Fibroblast of lung (primary cell): Measurements from ENCODE around the gene HTRA3. TPM values are rescaled to one million over a fixed set of nuclear protein-coding genes. Genes with fewer than 3 reads are reported as not detected.

ENCODE experiments used
- DNase-seq, 2 donors: peaks; one replicate each; pipeline versions ENCODE4 v3.0.0 to v3.0.0-alpha.2; 2010; ENCODE audit warnings: low read depth in 2 of 2
- H2AFZ ChIP-seq: 2 replicates; pipeline ENCODE4 v1.5.1; 2012; ENCODE audit warnings: low read length, control low read depth, inconsistent platforms
- H3K27ac ChIP-seq: 2 replicates; pipeline ENCODE4 v1.5.1; 2011; ENCODE audit warnings: low read length, control low read depth; ENCODE audit not compliant: insufficient read depth
- H3K27me3 ChIP-seq: 2 replicates; pipeline ENCODE4 v1.5.1; 2011; ENCODE audit warnings: mild to moderate bottlenecking, low read length; ENCODE audit not compliant: control insufficient read depth, insufficient read depth
- H3K36me3 ChIP-seq: 2 replicates; pipeline ENCODE4 v1.5.1; 2011; ENCODE audit warnings: low read length; ENCODE audit not compliant: control insufficient read depth, insufficient read depth
- H3K4me1 ChIP-seq: 2 replicates; pipeline ENCODE4 v1.5.1; 2011; ENCODE audit warnings: low read length; ENCODE audit not compliant: control insufficient read depth, insufficient read depth; ENCODE audit errors: extremely low read depth
- H3K4me2 ChIP-seq: 2 replicates; pipeline ENCODE4 v1.5.1; 2011; ENCODE audit warnings: low read length, control low read depth; ENCODE audit not compliant: insufficient read depth; ENCODE audit errors: extremely low read depth
- H3K4me3 ChIP-seq, 4 experiments: fragments of 200-600 bp in 1 of 4; sonication (generic) in 1 of 4; replicated peaks in 1 of 4; 2 replicates each; pipeline ENCODE4 v1.5.1; 2011 to 2016; ENCODE audit warnings: low read length in 4 of 4, low read depth in 3 of 4, mild to moderate bottlenecking in 3 of 4, control low read depth in 2 of 4, inconsistent platforms in 1 of 4, mixed read lengths in 1 of 4; ENCODE audit not compliant: insufficient read depth in 1 of 4; ENCODE audit errors: control extremely low read depth in 1 of 4
- H3K79me2 ChIP-seq: 2 replicates; pipeline ENCODE4 v1.5.1; 2012; ENCODE audit warnings: mild to moderate bottlenecking, low read length, inconsistent platforms; ENCODE audit not compliant: control insufficient read depth, insufficient read depth
- H3K9ac ChIP-seq: 2 replicates; pipeline ENCODE4 v1.5.1; 2011; ENCODE audit warnings: mild to moderate bottlenecking, low read length, control low read depth; ENCODE audit not compliant: insufficient read depth
- H3K9me3 ChIP-seq: 2 replicates; pipeline ENCODE4 v1.5.1; 2012; ENCODE audit warnings: low read depth, low read length; ENCODE audit not compliant: control insufficient read depth, insufficient read depth
- H4K20me1 ChIP-seq: 2 replicates; pipeline ENCODE4 v1.5.1; 2011; ENCODE audit warnings: low read length; ENCODE audit not compliant: control insufficient read depth, insufficient read depth; ENCODE audit errors: extremely low read depth
- CTCF ChIP-seq, 2 donors: IDR thresholded peaks in 1 of 2; conservative IDR thresholded peaks in 1 of 2; 1 replicate in 1 of 2; 2 replicates in 1 of 2; pipeline ENCODE4 v1.5.1; 2011 to 2012; ENCODE audit warnings: low read length in 2 of 2, control low read depth in 1 of 2, inconsistent platforms in 1 of 2, low read depth in 1 of 2, mild to moderate bottlenecking in 1 of 2
- EZH2 ChIP-seq: IDR thresholded peaks from 2 replicates; pipeline ENCODE4 v1.5.1; 2012; ENCODE audit warnings: low read length, control low read depth, mild to moderate bottlenecking; ENCODE audit errors: missing control alignments
- polyA plus RNA-seq, 2 donors: library from polyadenylated mRNA; depleted of rRNA in 1 of 2; stranded (reverse) in 1 of 2; unstranded in 1 of 2; fragments of >200 nt; gene quantifications; 2 replicates each; pipeline ENCODE4 v1.2.1, GENCODE V29; 2011 to 2012; ENCODE audit warnings: missing spikeins in 1 of 2
- total RNA-seq: library from RNA; depleted of rRNA; stranded (reverse); fragments of >200 nt; gene quantifications from 2 replicates; pipeline ENCODE4 v1.2.1, GENCODE V29; 2014

Gene HTRA3
- total and polyA plus RNA-seq, 2 donors (not counting 1 experiment from before 2014, with no cell fraction given), result 2.8 to 3.5 TPM

- TF ChIP-seq EZH2 (no peak), CTCF (conservative IDR thresholded peaks at IDR 0.05 in 1 of 2, IDR thresholded peaks at IDR 0.05 in 1 of 2; ENCODE audit: low read depth in 1 of 2, low read length in 2 of 2) (no peak)
- Histone ChIP-seq H4K20me1 (no peaks in the 10 kb centered on the region), H3K4me3 (no peak overlapping the region), H3K4me1 (no peaks in the 10 kb centered on the region), H3K9ac (no peak overlapping the region), H3K9me3 (no peaks in the 10 kb centered on the region), H3K79me2 (no peaks in the 10 kb centered on the region), H3K27ac (no peak overlapping the region), H2AFZ (no peak overlapping the region), H3K4me2 (no peak overlapping the region), H3K27me3 (peaks cover 20% of the 10 kb centered on the region), H3K36me3 (no peaks in the 10 kb centered on the region)
- no peak for DNase-seq
Measured at GRCh38 chr4:8268211-8268610, 1.3 kb upstream of the HTRA3 start.

- Histone ChIP-seq H2AFZ (no peak overlapping the region), H3K9ac (no peak overlapping the region), H3K4me3 (no peak overlapping the region)
Measured at GRCh38 chr4:8268901-8269534, 536 bp upstream of the HTRA3 start.

DNA sequence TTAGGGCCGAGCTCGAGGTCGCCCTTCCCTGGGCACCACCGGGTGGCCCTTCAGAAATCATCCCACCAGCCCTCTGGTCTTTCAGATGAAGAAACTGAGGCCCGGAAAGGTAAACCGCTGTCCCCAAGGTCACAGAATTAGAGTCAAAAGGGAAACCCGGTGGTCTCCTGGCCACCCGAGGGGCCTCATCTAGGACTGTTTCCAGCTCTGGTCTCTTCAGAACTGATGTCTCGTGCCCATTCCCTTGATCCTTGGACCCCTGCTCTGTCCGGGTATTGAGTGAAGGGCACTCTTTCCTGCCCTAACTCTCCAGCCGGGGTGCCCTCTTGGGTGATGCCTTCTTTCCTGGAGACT lies 841 bp downstream of the HTRA3 start:
- TF ChIP-seq EZH2 (peak; percentile 63), CTCF (conservative IDR thresholded peaks at IDR 0.05 in 1 of 2, IDR thresholded peaks at IDR 0.05 in 1 of 2; ENCODE audit: low read depth in 1 of 2, low read length in 2 of 2) (no peak)
- Histone ChIP-seq H3K4me1 (peaks cover 10% of the 10 kb centered on the region), H3K36me3 (no peaks in the 10 kb centered on the region), H3K27ac (no peak overlapping the region), H4K20me1 (no peaks in the 10 kb centered on the region), H3K4me2 (no peak overlapping the region), H3K4me3 (no peak overlapping the region), H3K27me3 (peaks cover 20% of the 10 kb centered on the region), H2AFZ (no peak overlapping the region), H3K9me3 (no peaks in the 10 kb centered on the region), H3K9ac (no peak overlapping the region), H3K79me2 (no peaks in the 10 kb centered on the region)
- DNase-seq, result no peak

More at GRCh38 chr4:8268901-8269534, 536 bp upstream of the HTRA3 start:
- Histone ChIP-seq H3K27ac (no peak overlapping the region), H3K27me3 (peaks cover 20% of the 10 kb centered on the region), H3K4me1 (no peaks in the 10 kb centered on the region), H3K9me3 (no peaks in the 10 kb centered on the region), H3K36me3 (no peaks in the 10 kb centered on the region), H3K4me2 (no peak overlapping the region), H3K79me2 (no peaks in the 10 kb centered on the region), H4K20me1 (no peaks in the 10 kb centered on the region)
- TF ChIP-seq CTCF (conservative IDR thresholded peaks at IDR 0.05 in 1 of 2, IDR thresholded peaks at IDR 0.05 in 1 of 2; ENCODE audit: low read depth in 1 of 2, low read length in 2 of 2) (no peak), EZH2 (no peak)
- DNase-seq, result no peak
